Dendritic cell treated with granulocyte-macrophage colony-stimulating factor and Interleukin-4, amounts not matched to agents 40 ng/mL and 50 ng/mL, for 4 days (primary cell): Measurements from ENCODE around the gene ADAMTS8.

Experiments used
- H3K27ac Mint-ChIP-seq: one replicate; pipeline ENCODE4 v1.8.0; 2022; ENCODE audit warnings: mild to moderate bottlenecking, mixed read lengths
- H3K27me3 Mint-ChIP-seq: one replicate; pipeline ENCODE4 v1.8.0; 2022; ENCODE audit warnings: mild to moderate bottlenecking, mixed read lengths
- H3K36me3 Mint-ChIP-seq: one replicate; pipeline ENCODE4 v1.8.0; 2022; ENCODE audit warnings: low read depth, mixed read lengths
- H3K4me1 Mint-ChIP-seq: one replicate; pipeline ENCODE4 v1.8.0; 2022; ENCODE audit warnings: low read depth, mixed read lengths
- H3K4me3 Mint-ChIP-seq: one replicate; pipeline ENCODE4 v1.8.0; 2022; ENCODE audit warnings: mild to moderate bottlenecking, moderate library complexity, mixed read lengths
- H3K9me3 Mint-ChIP-seq: one replicate; pipeline ENCODE4 v1.8.0; 2022; ENCODE audit warnings: mixed read lengths
- intact Hi-C: fragments of 100-400 bp; cut with micrococcal nuclease; formaldehyde crosslinking; loops from one replicate; pipeline ENCODE4 v1.15.0; 2022

ADAMTS8 gene

DNA sequence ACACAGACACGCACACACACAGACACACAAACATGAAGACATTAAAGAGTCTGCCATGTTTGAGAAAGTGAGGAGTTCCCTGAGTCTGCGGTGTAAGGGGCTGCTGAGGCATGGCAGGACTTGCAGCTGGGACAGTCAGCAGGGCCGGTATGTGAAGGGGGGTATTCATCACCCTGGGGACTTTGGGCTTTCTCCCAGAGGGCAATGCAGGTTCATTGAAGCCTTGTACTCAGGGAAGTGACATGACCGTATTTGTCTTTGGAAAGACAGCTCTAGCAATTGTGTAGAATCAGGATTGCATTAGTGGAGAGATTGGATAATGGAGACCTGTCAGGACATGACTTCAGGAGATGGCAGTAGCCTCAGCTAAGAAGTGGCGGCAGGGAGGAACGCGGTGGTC is 9.4 kb upstream of the ADAMTS8 start:
- H3K27ac Mint-ChIP-seq = no peak overlapping the region
- intact Hi-C loops = loop anchor here (5.0 kb wide), 1 partner anchor 229 kb away; no protein-coding TSS in a partner anchor
- peaks cover 12% of the 10 kb centered on the region for H3K4me1 Mint-ChIP-seq
- no peaks in the 10 kb centered on the region for H3K36me3 Mint-ChIP-seq
- H3K9me3 Mint-ChIP-seq = no peaks in the 10 kb centered on the region
- H3K27me3 Mint-ChIP-seq = peaks cover 7% of the 10 kb centered on the region
- no peak overlapping the region for H3K4me3 Mint-ChIP-seq

GRCh38 chr11:130436171-130436570 is 7.8 kb upstream of the ADAMTS8 start:
- peaks cover 12% of the 10 kb centered on the region for H3K4me1 Mint-ChIP-seq
- intact Hi-C loops = loop anchor here (5.0 kb wide), 1 partner anchor 231 kb away; no protein-coding TSS in a partner anchor
- H3K4me3 Mint-ChIP-seq = no peak overlapping the region
- H3K9me3 Mint-ChIP-seq = no peaks in the 10 kb centered on the region
- H3K36me3 Mint-ChIP-seq = no peaks in the 10 kb centered on the region
- H3K27ac Mint-ChIP-seq = no peak overlapping the region
- H3K27me3 Mint-ChIP-seq = peaks cover 11% of the 10 kb centered on the region

GRCh38 chr11:130435671-130436070 is 7.3 kb upstream of the ADAMTS8 start:
- H3K27me3 Mint-ChIP-seq = peaks cover 16% of the 10 kb centered on the region
- no peak overlapping the region for H3K4me3 Mint-ChIP-seq
- intact Hi-C loops = loop anchor here (1.0 to 5.0 kb wide), 2 partner anchors 232 to 427 kb away; no protein-coding TSS in a partner anchor
- no peak overlapping the region for H3K27ac Mint-ChIP-seq
- no peaks in the 10 kb centered on the region for H3K36me3 Mint-ChIP-seq
- H3K4me1 Mint-ChIP-seq = peaks cover 12% of the 10 kb centered on the region
- no peaks in the 10 kb centered on the region for H3K9me3 Mint-ChIP-seq

GRCh38 chr11:130434521-130435223 is 6.3 kb upstream of the ADAMTS8 start:
- H3K36me3 Mint-ChIP-seq = no peaks in the 10 kb centered on the region
- intact Hi-C loops = loop anchor here (1.0 to 5.0 kb wide), 3 partner anchors 117 to 428 kb away; no protein-coding TSS in a partner anchor

GRCh38 chr11:130433357-130433756 is 4.9 kb upstream of the ADAMTS8 start:
- no peak overlapping the region for H3K27ac Mint-ChIP-seq
- intact Hi-C loops = loop anchor here (2.0 to 5.0 kb wide), 2 partner anchors 116 to 221 kb away; no protein-coding TSS in a partner anchor
- H3K4me3 Mint-ChIP-seq = no peak overlapping the region
- no peaks in the 10 kb centered on the region for H3K9me3 Mint-ChIP-seq
- peaks cover 8% of the 10 kb centered on the region for H3K4me1 Mint-ChIP-seq
- peaks cover 39% of the 10 kb centered on the region for H3K27me3 Mint-ChIP-seq
- no peaks in the 10 kb centered on the region for H3K36me3 Mint-ChIP-seq

More at GRCh38 chr11:130434521-130435223, 6.3 kb upstream of the ADAMTS8 start:
- Mint-ChIP-seq H3K4me3 (no peak overlapping the region), H3K27me3 (peaks cover 25% of the 10 kb centered on the region), H3K4me1 (peaks cover 12% of the 10 kb centered on the region), H3K27ac (no peak overlapping the region), H3K9me3 (no peaks in the 10 kb centered on the region)

- intact Hi-C loops = loop anchor here (2.0 to 5.0 kb wide), 2 partner anchors 114 to 219 kb away; no protein-coding TSS in a partner anchor
- peaks cover 47% of the 10 kb centered on the region for H3K27me3 Mint-ChIP-seq
These were observed 3.4 kb upstream of the ADAMTS8 start for GRCh38 chr11:130431801-130432200.

DNA sequence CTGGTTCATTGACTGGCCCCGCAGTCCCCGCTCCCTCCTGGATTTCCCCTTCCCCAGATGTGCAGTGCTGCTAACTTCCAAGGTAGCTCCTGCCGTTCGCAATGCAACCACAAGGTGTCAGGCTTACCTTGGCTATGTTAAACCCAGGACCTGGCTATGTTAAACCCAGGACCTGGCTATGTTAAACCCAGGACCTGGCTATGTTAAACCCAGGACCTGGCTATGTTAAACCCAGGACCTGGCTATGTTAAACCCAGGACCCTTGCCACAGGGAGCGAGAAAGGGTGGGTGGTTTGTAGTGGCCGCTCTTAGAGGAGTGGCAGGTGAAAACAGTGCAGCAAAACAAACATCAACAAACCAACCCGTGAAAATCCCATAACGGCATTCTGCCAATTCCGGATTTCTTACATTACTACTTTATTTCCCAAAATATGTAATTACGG is 2.9 kb upstream of the ADAMTS8 start:
- no peaks in the 10 kb centered on the region for H3K9me3 Mint-ChIP-seq
- H3K27me3 Mint-ChIP-seq = peaks cover 52% of the 10 kb centered on the region
- H3K4me1 Mint-ChIP-seq = peaks cover 12% of the 10 kb centered on the region
- intact Hi-C loops = loop anchor here (5.0 kb wide), 1 partner anchor 114 kb away; no protein-coding TSS in a partner anchor
- H3K27ac Mint-ChIP-seq = no peak overlapping the region
- no peak overlapping the region for H3K4me3 Mint-ChIP-seq
- no peaks in the 10 kb centered on the region for H3K36me3 Mint-ChIP-seq

More at GRCh38 chr11:130431801-130432200, 3.4 kb upstream of the ADAMTS8 start:
- no peak overlapping the region for H3K4me3 Mint-ChIP-seq
- H3K4me1 Mint-ChIP-seq = peaks cover 12% of the 10 kb centered on the region
- H3K9me3 Mint-ChIP-seq = no peaks in the 10 kb centered on the region
- no peak overlapping the region for H3K27ac Mint-ChIP-seq
- no peaks in the 10 kb centered on the region for H3K36me3 Mint-ChIP-seq

DNA sequence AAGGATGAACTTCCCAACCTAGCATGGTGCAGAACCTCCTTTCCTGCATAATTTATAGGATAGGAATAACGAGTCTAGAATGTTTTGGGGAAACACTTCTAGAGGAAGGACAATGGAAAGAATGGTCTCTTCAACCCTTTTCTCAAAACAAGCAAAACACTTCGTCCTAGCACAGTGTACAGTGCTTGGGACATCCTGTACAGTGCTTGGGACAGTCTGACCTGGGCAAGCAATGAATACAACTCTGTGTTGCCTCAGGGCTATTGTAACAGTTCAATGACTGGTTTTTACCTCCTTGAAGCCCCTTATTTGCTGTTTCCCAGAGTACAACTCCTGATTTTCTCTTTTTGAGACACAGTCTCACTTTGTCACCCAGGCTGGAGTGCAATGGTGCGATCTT is 1.6 kb upstream of the ADAMTS8 start:
- H3K4me1 Mint-ChIP-seq = peaks cover 12% of the 10 kb centered on the region
- no peak overlapping the region for H3K4me3 Mint-ChIP-seq
- H3K36me3 Mint-ChIP-seq = no peaks in the 10 kb centered on the region
- no peak overlapping the region for H3K27ac Mint-ChIP-seq
- intact Hi-C loops = loop anchor here (5.0 kb wide), 1 partner anchor 113 kb away; no protein-coding TSS in a partner anchor
- H3K9me3 Mint-ChIP-seq = no peaks in the 10 kb centered on the region
- peaks cover 61% of the 10 kb centered on the region for H3K27me3 Mint-ChIP-seq

GRCh38 chr11:130429120-130429681 is 792 bp upstream of the ADAMTS8 start:
- Mint-ChIP-seq H3K36me3 (no peaks in the 10 kb centered on the region), H3K4me3 (no peak overlapping the region), H3K4me1 (peaks cover 12% of the 10 kb centered on the region), H3K27me3 (peaks cover 69% of the 10 kb centered on the region), H3K27ac (no peak overlapping the region), H3K9me3 (no peaks in the 10 kb centered on the region)
- intact Hi-C loops = no loop called here

- no peaks in the 10 kb centered on the region for H3K36me3 Mint-ChIP-seq
- intact Hi-C loops = no loop called here
- no peak overlapping the region for H3K27ac Mint-ChIP-seq
- H3K9me3 Mint-ChIP-seq = no peaks in the 10 kb centered on the region
- no peak overlapping the region for H3K4me3 Mint-ChIP-seq
- H3K4me1 Mint-ChIP-seq = peaks cover 12% of the 10 kb centered on the region
- peaks cover 73% of the 10 kb centered on the region for H3K27me3 Mint-ChIP-seq
These were observed 661 bp downstream of the ADAMTS8 start for GRCh38 chr11:130427581-130428315.

GRCh38 chr11:130426837-130427341 is 1.5 kb downstream of the ADAMTS8 start:
- H3K27ac Mint-ChIP-seq = no peak overlapping the region
- H3K4me3 Mint-ChIP-seq = no peak overlapping the region
- no peaks in the 10 kb centered on the region for H3K36me3 Mint-ChIP-seq
- H3K9me3 Mint-ChIP-seq = no peaks in the 10 kb centered on the region
- intact Hi-C loops = no loop called here
- peaks cover 76% of the 10 kb centered on the region for H3K27me3 Mint-ChIP-seq
- H3K4me1 Mint-ChIP-seq = peaks cover 12% of the 10 kb centered on the region

DNA sequence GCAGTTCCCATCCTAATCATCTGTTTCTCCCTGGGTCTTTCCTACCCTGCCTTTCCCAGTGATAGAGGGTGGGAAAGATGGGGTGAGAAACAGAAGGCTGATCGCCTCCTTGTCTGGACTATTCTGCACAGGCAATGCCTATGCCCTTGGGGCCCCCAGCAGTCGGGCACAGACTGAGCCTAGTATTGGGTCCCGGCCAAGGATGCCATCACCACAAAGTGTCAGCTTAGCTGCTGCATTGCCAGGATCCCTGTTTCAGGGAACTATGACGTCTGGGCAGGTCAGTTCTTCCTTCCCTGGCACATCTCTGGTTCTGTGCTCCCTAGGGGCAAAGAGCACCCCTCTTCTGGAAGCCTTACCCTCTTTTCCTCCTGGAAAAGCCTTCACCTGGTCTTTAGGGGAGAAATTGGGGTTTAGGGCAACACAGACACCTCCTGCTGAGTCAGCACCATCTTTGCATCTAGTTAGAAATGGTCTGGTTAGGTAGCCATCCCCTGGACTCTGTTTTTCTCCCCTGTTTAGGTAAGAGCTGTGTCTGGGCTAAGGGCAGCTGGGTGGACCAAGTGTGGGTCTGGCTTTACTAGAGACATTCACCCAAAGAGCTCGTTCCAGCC is 2.1 kb downstream of the ADAMTS8 start:
- H3K36me3 Mint-ChIP-seq = no peaks in the 10 kb centered on the region
- H3K27ac Mint-ChIP-seq = no peak overlapping the region
- no peaks in the 10 kb centered on the region for H3K9me3 Mint-ChIP-seq
- no peak overlapping the region for H3K4me3 Mint-ChIP-seq
- H3K27me3 Mint-ChIP-seq = peaks cover 81% of the 10 kb centered on the region
- intact Hi-C loops = no loop called here
- peaks cover 12% of the 10 kb centered on the region for H3K4me1 Mint-ChIP-seq

GRCh38 chr11:130425156-130425555 is 3.3 kb downstream of the ADAMTS8 start:
- Mint-ChIP-seq H3K9me3 (no peaks in the 10 kb centered on the region), H3K27me3 (peaks cover 76% of the 10 kb centered on the region), H3K4me1 (peaks cover 22% of the 10 kb centered on the region), H3K4me3 (no peak overlapping the region), H3K36me3 (no peaks in the 10 kb centered on the region), H3K27ac (no peak overlapping the region)
- intact Hi-C loops = no loop called here
